NK-92 (cell line): ENCODE results near the gene OR51E1.

ENCODE experiments used
- DNase-seq: peaks from one replicate; lab custom pipeline; 2025; ENCODE audit not compliant: unreplicated experiment; lab: John Stamatoyannopoulos, UW

OR51E1 gene

DNA sequence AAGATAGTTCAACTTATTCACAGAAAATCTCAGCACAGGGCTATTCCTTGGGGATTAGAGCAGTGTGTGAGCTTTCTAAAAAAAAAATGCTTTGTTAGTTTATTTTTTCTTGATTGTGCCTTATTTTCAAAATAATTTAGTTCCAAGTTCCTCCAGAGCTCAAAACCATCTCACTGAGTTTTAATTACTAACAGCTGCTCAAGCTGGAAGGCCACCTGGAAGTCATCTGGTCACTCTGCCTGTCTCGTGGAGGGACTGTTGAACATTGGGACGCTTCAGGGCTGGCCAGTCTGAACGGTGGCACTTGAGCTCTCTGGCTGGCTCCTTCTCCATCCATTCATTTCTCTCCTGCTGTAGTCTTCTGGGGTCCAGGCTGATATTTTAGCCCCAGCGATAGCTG lies 4.0 kb downstream of the OR51E1 start:
- no peak for DNase-seq

DNA sequence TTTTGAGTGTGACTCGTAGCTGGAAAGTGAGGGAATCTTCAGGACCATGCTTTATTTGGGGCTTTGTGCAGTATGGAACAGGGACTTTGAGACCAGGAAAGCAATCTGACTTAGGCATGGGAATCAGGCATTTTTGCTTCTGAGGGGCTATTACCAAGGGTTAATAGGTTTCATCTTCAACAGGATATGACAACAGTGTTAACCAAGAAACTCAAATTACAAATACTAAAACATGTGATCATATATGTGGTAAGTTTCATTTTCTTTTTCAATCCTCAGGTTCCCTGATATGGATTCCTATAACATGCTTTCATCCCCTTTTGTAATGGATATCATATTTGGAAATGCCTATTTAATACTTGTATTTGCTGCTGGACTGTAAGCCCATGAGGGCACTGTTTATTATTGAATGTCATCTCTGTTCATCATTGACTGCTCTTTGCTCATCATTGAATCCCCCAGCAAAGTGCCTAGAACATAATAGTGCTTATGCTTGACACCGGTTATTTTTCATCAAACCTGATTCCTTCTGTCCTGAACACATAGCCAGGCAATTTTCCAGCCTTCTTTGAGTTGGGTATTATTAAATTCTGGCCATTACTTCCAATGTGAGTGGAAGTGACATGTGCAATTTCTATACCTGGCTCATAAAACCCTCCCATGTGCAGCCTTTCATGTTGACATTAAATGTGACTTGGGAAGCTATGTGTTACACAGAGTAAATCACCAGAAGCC lies 11.0 kb downstream of the OR51E1 start:
- DNase-seq, result no peak

DNA sequence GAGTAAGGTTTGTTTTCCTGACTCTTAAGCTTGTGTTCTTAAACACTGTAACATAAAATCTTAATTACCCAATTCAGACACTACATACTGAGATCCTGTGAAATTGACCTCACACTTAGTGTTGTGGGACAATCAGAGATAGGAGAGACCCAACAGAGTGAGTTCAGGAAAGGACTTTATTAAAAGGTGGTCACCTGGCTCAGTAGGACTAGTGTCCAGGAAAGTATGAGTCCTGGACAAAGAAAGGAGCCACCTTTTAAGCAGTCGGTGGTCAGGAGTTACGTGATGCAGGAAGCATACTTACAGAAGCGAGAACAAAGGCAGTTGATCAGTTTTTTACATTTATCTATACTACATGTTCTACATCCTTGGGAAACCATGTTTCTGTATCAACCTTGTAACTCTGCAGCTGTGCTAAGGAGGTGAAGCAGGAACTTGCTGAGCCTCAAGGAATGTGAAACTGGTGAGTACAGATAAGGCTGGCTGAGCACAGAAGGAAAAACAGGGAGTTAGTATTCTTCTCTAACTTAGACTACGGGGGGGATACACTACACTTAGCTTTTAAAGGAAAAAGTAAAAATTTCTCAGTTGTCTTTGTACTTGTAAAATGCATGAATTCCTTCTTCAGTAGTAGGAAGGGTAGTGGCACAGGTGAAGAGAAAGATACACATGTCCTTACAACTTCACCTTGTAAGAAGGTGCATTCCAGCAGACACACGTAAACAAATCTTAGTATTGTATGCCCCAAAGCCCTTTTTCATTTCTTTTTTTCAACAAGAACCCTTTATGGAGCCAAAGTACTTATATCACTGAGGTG lies 15.1 kb downstream of the OR51E1 start:
- no peak for DNase-seq

DNA sequence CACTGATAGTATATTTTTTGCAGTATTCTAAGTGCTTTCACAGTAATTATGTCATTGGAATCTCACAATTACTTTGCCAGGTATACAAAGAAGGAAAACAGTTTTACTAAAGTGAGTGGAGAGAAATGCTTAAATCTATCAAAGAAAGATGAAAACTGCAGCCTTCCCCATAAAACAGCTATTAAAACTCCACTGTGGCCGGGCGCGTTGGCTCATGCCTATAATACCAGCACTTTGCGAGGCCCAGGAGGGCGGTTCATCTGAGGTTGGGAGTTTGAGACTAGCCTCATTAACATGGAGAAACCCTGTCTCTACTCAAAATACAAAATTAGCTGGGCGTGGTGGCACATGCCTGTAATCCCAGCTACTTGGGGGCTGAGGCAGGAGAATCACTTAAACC lies 19.1 kb downstream of the OR51E1 start:
- no peak for DNase-seq

DNA sequence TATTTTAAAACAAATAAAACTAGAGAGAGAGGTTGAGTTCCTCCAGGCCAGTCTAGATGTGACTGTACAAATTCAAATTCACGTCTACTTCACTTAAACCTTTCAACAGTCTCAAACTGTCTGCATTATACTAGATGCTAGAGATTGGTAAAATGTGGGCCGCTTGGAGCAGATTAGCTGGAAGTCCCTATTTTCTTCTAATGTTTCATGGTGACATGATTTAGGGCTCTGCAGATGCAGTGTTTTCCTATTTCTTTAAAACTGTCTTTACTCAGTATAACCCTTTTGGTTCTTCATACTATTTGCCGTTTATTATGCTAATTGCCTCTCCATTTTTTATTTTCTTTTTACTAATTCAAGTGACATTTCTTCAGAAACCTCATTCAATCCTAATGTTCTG lies 20.4 kb downstream of the OR51E1 start:
- DNase-seq, result no peak

DNA sequence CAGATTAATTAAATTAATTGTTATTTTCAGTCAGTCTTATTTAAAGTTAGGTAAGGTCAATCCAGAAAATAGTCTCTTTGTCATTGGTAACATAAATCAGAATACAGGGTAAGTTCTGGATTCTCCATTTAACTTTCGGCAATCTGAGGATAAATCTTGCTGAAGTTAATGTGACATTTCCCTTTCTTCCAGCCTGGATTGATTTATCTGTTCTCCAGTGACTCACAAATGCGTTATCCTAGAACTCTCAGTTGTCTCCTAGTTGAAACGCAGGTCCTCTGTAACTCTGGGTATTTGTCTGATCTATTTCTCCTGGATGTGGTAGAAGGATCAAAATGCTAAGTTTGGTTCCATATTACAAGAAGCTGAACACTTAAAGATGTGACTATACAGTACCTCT lies 21.0 kb downstream of the OR51E1 start:
- DNase-seq, result no peak

DNA sequence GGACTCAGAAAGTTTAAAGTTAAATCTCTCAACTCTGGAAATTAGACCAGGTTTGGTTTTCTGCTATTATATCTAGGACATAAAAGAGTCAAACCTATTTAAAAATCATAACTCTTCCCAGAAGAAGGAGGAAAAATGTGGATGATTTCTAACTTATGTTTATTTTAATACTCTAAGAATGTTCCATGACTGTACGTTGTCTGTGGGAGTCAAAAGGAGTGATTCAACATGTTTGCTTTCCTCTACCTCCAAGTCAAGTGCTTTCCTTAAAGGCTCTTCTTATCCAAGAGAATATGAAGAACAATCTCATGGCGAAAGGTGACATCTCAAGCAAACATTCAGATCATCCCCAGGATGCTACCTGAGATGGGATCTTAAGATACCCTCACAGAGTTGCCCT lies 21.6 kb downstream of the OR51E1 start:
- DNase-seq, result no peak

DNA sequence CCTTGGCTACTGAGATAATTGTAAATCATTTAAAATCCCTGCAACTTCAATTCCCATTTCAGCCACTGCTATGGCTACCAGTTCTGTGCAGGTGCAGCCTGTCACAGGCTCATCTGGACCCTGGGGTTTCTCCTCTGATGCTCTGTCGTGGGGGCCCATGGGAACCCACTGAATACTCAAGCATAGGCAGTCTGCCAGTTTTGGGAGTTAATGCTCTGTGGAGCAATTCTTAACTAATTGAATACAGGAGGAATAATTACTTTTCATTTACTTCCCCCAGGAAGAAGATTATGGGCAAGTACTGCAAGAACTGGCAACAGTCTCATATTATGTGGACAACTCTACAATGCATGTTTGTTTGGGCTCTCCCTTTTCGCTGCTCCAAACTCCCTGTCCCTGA lies 28.0 kb downstream of the OR51E1 start:
- no peak for DNase-seq

DNA sequence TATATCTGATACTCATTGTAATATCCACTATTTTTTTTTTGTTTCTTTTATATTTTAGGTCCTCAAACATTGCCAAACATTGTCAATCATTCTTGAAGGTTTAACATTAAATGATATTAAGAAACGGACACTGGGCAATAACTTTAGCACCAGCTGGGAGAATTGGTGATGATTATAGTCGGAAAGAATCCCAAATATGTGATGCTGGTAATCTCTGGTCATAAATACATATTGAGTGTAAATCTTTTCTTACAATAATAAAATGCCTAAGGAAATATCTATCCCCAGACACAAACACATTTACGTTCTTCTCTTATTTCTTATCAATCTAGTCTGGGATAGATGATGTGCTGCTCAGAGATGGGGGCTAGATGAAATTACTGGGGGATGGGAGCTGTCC lies 28.7 kb downstream of the OR51E1 start:
- DNase-seq, result no peak

DNA sequence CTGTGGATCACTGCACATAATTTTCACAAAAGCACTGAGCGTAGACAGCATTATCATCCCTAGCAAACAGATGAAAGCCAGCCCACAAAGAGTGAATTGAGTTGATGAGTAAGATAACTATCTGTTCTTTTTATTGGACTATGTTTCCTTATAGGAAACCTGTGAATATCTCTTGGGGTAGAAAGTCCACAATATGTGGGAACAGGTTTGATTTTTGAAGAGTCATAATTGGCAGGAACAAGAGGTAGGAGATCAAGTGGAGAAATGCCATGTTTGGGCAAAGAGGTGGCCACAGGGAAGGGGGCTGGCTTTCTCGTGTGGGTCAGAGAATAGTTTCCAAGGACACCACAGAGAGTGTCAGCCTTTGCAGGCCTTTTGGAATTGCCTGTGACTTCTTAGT lies 30.0 kb downstream of the OR51E1 start:
- DNase-seq, result no peak

DNA sequence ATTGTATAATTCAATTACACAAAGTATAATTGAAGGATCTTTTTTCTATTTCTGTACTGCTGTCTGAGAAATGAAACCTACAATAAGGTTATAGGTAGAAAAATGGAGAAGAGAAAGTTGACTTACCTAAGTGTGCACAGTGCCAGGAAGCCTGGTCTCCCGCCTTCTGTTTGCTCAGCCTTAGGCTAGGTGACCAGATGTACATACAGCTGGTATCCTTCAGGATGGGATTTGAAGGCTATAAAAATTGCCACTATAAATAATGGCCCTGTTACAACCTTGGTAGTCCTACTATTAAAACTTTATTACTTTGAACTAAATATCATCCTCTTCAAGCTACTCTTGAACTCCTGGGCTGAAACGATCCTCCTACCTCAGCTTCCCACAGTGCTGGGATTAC lies 34.2 kb downstream of the OR51E1 start:
- DNase-seq, result no peak

DNA sequence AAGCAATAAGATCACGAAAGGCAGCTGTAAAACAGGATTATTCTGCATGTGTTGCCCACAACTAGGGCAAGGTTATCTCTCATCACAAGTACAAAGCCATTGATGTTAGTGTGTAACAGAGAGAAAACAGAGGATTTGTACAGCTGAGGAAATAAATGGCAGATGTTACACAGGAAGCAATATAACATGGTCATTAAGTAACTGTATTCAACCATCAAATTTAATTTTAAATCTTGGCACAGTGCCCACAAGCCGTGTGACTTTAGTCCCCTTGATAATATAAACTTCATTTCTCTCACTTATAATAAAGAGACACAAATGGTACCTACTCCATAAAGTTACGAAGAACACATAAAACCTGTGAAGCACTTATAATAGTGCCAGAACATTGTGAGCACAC lies 36.6 kb downstream of the OR51E1 start:
- DNase-seq, result no peak

DNA sequence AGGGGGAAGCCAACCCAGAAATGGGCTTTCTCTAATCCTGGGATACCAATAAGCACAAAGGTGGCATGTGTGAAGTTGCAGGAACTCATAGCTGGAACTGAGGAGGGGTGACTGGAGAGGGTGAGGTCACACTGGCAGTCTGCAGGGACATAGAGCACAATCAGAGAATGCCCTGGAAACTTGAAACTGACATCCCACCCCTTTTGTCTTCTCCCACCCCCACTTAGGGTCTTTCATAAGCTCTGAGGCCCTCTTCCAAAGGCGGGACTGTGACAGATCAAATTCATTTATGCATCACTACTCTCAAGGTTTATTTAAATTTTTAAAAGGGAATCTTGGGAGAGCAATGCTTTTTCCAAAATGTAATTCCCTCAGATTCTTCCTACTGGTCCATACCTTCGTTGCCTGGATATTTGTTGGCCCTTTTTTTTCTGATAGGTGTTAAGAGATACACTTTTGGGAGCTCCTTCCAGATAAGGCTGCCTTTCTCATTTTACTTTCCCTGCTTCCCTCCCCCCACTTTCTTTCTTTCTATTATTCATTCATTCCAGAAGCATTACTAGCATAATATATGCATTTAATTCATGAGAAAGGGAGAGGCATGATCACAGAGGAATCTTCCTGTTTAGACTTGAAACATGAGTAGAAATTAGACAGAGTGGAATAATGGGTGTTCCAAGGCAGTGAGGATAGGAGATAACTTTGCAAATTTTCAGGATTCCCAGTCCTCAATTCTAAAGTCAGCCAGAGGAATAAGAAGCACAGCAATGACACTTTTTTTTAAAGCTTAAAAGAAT lies 39.0 kb downstream of the OR51E1 start:
- no peak for DNase-seq

DNA sequence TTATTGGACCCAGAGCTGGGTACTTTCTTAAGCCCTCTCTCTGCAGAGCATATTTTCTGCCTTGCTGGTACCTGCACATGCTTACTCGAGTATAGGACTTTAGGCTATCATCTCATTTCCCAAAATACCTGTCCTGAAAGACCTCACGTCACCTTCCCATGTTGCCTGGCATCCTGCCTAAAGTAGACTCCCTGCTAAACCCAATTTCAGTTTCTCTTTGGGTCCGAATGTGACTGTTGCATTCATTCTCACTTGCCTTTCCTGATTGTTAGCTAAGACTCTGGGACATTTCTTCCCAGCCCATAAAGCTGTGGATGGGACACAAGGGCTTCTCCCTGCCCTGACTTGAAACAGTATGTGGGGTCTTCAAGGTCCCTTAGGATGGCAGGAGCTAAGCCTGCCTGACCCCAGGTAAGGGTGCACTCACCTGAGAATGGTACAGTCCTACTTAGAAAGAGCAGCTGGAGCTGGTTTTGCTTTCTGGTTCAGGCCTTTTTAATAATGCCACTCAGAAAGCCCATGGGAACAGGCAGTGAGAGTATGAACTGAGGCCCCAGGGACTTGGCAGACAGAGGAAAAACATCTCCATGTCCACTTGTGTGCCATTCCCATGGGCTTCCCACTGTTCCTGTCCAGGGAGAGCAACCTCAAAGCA lies 41.0 kb downstream of the OR51E1 start:
- no peak for DNase-seq

DNA sequence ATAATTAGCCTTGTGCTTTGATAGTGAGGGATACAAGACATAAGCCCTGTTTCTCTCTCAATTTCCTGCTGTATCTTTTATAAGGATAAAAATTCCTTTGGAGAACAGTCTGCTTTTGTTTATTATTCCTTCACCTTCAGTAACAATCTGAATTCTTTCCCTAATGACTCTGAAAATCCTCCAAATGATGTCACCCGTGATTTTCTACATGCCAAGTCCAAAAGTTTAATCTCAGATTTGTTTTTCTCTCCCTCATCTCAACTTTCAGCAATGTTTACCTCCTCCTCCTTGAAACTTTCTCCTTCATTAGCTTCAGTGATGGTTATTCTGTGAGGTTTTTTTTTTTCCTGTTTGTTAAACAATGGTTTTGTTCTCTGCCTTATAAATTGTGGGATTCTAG lies 51.7 kb downstream of the OR51E1 start:
- DNase-seq, result no peak

DNA sequence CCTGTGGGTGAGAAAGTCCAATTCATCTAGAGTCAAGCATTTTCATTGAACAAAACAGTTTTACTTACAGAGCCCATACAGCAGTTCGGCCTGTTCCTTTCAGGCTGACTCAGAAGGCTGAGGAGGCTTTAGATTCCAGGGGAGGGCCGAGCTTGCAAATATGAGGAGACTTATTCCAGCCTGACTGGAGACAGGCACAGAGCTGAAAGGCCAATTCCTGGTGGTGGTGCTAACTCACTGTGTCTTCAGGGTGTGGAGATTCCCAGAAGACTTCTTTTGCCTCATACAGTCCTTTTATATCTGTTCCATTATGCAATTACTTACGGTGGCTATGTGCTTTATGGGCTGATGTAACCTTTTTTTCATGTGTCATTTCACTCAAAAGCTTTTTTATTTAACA lies 53.8 kb downstream of the OR51E1 start, which contains the start of gene OR51E2:
Gene OR51E2, minus strand, starts transcription at position 269 of the 400 bp plus-strand sequence. CDS start 15,142 bp downstream, outside the sequence.
- DNase-seq, result no peak

DNA sequence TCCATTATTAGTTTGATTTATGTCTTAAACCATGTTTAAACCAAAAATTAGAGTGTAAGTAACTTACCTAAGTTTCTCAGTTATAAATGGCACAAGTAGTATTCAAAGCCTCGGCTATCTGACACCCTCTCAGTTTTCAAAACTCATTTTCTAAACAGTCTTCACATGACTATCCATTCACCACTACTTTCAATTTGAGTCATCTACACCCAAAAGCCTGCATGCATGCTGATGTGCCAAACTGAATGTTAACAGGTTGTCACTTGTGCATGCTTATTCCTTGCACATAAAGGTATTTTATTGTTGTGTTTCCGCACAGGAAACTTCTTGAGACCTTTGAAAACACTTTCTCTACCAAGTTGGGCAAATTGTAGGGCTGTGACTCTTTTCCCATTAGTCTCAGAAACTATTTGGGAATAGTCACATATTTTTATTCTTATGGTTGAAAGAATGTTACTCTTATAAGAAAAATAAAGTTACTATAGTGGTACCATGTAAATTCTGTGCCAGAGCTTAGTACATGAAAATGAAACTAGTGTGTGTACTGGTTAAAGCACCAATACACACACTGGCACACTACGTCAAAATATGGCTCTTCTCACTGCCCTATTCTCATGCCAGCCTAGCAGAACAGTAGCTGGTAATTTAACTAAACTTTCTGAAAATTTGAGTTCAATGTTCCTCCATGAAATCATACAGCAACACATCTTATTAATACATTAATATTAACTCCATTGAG lies 56.1 kb downstream of the OR51E1 start:
- no peak for DNase-seq

DNA sequence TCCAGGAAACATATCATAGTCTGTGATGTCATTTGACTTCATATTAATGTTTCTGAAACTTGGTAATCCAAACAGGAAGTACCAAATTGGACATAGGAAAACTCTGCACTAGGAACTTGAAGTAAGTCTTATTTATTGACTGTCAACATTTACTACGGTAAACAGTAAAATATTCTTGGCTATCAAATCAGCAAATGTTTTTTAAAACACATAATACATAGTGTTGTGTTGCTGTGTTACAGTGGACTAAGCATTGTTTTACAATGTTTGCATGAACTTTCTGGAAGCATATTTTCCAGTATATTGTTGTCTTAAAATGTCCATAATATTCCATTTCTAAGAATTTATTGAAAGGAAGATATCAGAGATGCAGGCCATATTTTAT lies 56.6 kb downstream of the OR51E1 start:
- no peak for DNase-seq

DNA sequence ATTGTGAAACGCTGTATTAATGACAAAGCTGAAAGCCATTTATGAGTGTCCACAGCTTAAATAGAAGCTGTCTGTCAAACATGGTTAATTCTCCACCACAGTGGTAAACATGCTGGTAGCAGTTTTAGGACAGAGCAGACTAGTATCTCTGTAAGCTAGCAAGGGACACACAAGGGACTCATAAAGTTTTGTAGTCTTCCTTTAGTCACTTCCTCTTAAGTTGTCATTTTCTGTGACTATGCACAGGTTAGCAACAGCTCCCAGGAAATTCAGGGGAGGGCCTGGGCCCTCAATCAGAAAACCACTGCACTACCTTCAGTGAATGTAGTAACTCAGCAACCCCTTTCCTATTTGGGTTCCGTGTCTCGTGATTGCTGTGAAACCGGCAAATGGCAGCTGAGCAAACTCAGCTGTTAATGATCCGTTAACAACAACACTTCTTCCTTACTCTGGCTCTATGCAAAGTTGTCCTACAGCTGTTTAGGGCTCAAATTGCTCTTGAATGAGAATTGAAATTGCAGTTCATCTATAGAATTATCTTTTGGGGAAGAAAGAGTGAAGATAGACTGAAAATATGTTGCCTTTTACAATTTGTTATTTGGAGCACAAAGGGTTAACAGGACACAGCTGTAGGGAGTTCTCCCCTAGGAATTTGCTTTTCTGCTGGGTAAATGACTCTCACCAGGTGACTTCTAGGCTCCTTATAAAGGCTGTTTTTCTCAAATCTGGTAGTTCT lies 60.4 kb downstream of the OR51E1 start, which contains the start of gene MMP26:
Gene MMP26, plus strand, starts transcription at position 731 of the 736 bp plus-strand sequence.
- DNase-seq, result no peak
